Astrocyte of the cerebellum (primary cell): ENCODE measurements around the gene KANK3.
A peak's percentile ranks its signal among the peaks of the same experiment; 100 is the strongest.

ENCODE experiments used
- DNase-seq: peaks from one replicate; pipeline ENCODE4 v3.0.0-alpha.2; 2011; ENCODE audit warnings: low read depth
- H3K4me3 ChIP-seq: 2 replicates; pipeline ENCODE4 v1.5.1; 2011; ENCODE audit warnings: mild to moderate bottlenecking, low read depth, low read length, moderate library complexity
- CTCF ChIP-seq: IDR thresholded peaks from 2 replicates; pipeline ENCODE4 v1.5.1; 2012; ENCODE audit warnings: low read length, low read depth, moderate library complexity, mild to moderate bottlenecking; ENCODE audit errors: missing control alignments
- in situ Hi-C: cut with HindIII; loops from 2 replicates; pipeline ENCODE4 v1.10.0; 2017; ENCODE audit warnings: low sequenced_read_pairs

The KANK3 gene

GRCh38 chr19:8310342-8311055 lies 32.6 kb downstream of the KANK3 start:
- in situ Hi-C loops = no loop called here
- H3K4me3 ChIP-seq = no peak overlapping the region
- TF ChIP-seq CTCF = no peak
- DNase-seq = no peak

GRCh38 chr19:8308891-8309291 lies 34.2 kb downstream of the KANK3 start:
- TF ChIP-seq CTCF = no peak
- no peak for DNase-seq
- peak overlapping the region; percentile 56 for H3K4me3 ChIP-seq
- in situ Hi-C loops = no loop called here

GRCh38 chr19:8307965-8308866 lies 34.8 kb downstream of the KANK3 start, which contains the start of gene CD320:
Gene CD320 (minus strand): TSS chr19:8308358. CDS start chr19:8308290, 68 bp downstream.
- peak within 1 kb of the TSS; percentile 56 for H3K4me3 ChIP-seq
- TF ChIP-seq CTCF = no peak
- in situ Hi-C loops = no loop called here
- DNase-seq = peak; percentile 78

GRCh38 chr19:8307400-8307964 lies 35.6 kb downstream of the KANK3 start:
- DNase-seq = no peak
- TF ChIP-seq CTCF = no peak
- in situ Hi-C loops = no loop called here

GRCh38 chr19:8306235-8307054 lies 36.6 kb downstream of the KANK3 start:
- H3K4me3 ChIP-seq = no peak overlapping the region
- no peak for TF ChIP-seq CTCF
- no peak for DNase-seq
- in situ Hi-C loops = no loop called here

More at GRCh38 chr19:8307400-8307964, 35.6 kb downstream of the KANK3 start:
- peak overlapping the region; percentile 56 for H3K4me3 ChIP-seq

GRCh38 chr19:8305798-8306197 lies 37.3 kb downstream of the KANK3 start:
- DNase-seq = no peak
- in situ Hi-C loops = no loop called here
- H3K4me3 ChIP-seq = no peak overlapping the region
- no peak for TF ChIP-seq CTCF
